Endodermal cell (in vitro differentiated cells): ENCODE data around the gene ZNF334. TPM values are rescaled to one million over a fixed set of nuclear protein-coding genes. Genes with fewer than 3 reads are reported as not detected.

Source experiments
- DNase-seq: peaks from one replicate; pipeline ENCODE4 v3.0.0-alpha.2; 2017
- H3K27ac ChIP-seq: 2 replicates; pipeline ENCODE4 v1.5.1; 2013; ENCODE audit warnings: mild to moderate bottlenecking, low read depth, low read length, moderate library complexity
- H3K27me3 ChIP-seq: 2 replicates; pipeline ENCODE4 v1.6.1; 2013; ENCODE audit warnings: mild to moderate bottlenecking, low read length, moderate library complexity; ENCODE audit not compliant: insufficient read depth, control insufficient read depth, poor library complexity, severe bottlenecking
- H3K36me3 ChIP-seq: 2 replicates; pipeline ENCODE4 v1.7.0; 2013; ENCODE audit warnings: mild to moderate bottlenecking, low read length, moderate library complexity; ENCODE audit not compliant: control insufficient read depth, insufficient read depth
- H3K4me1 ChIP-seq: one replicate; pipeline ENCODE4 v1.7.0; 2013; ENCODE audit warnings: low read length; ENCODE audit not compliant: control insufficient read depth, insufficient read depth
- H3K4me3 ChIP-seq: 2 replicates; pipeline ENCODE4 v1.5.1; 2013; ENCODE audit warnings: mild to moderate bottlenecking, low read length, moderate library complexity
- H3K9ac ChIP-seq: 2 replicates; pipeline ENCODE4 v1.6.1; 2013; ENCODE audit warnings: mild to moderate bottlenecking, low read length, moderate library complexity; ENCODE audit not compliant: poor library complexity, severe bottlenecking; ENCODE audit errors: extremely low read depth
- H3K9me3 ChIP-seq: 2 replicates; pipeline ENCODE4 v1.6.1; 2013; ENCODE audit warnings: mild to moderate bottlenecking, low read length, moderate library complexity; ENCODE audit not compliant: control insufficient read depth
- H3K27ac Mint-ChIP-seq: 2 replicates; pipeline ENCODE4 v1.8.0; 2020; ENCODE audit warnings: mixed read lengths
- H3K27me3 Mint-ChIP-seq: 2 replicates; pipeline ENCODE4 v1.8.0; 2021; ENCODE audit warnings: mild to moderate bottlenecking, mixed read lengths; ENCODE audit not compliant: insufficient read depth
- H3K36me3 Mint-ChIP-seq: 2 replicates; pipeline ENCODE4 v1.8.0; 2020; ENCODE audit warnings: low read depth, mixed read lengths
- H3K4me1 Mint-ChIP-seq: 2 replicates; pipeline ENCODE4 v1.8.0; 2020; ENCODE audit warnings: mixed read lengths
- H3K4me3 Mint-ChIP-seq: 2 replicates; pipeline ENCODE4 v1.8.0; 2020; ENCODE audit warnings: mild to moderate bottlenecking, moderate library complexity, mixed read lengths
- H3K9me3 Mint-ChIP-seq: 2 replicates; pipeline ENCODE4 v1.8.0; 2020; ENCODE audit warnings: mild to moderate bottlenecking, mixed read lengths
- CTCF ChIP-seq: fragments of 200-600 bp; sonication (generic); conservative IDR thresholded peaks from 2 replicates; pipeline ENCODE4 v1.5.0; 2021; ENCODE audit warnings: antibody characterized with exemption, mild to moderate bottlenecking
- WGBS, 2 experiments: methylation state at CpG; one replicate each; pipeline versions ENCODE4 v1.1.5 to v1.1.7; 2013; ENCODE audit warnings: missing lambda C conversion rate in 2 of 2, mixed read lengths in 1 of 2; ENCODE audit not compliant: insufficient coverage in 1 of 2, insufficient read length in 1 of 2; 5-methylcytosine and 5-hydroxymethylcytosine counted together
- total RNA-seq, 2 donors: library from RNA; stranded (reverse); fragmentation: NEBNext Ultra II Directional in 1 of 2; extraction: Animal tissue kit (Norgen Biotek cat#: 25700) in 1 of 2; gene quantifications; 2 replicates in 1 of 2; 3 replicates in 1 of 2; pipeline ENCODE4 v1.2.1, GENCODE V29; 2021

Gene ZNF334
- total RNA-seq, 2 donors from 2014 or later: 21.1 to 31.7 TPM

GRCh38 chr20:46487628-46488027, 25.7 kb downstream of the ZNF334 start:
- no peaks in the 10 kb centered on the region for H3K9me3 ChIP-seq
- no peaks in the 10 kb centered on the region for H3K27me3 ChIP-seq
- Mint-ChIP-seq H3K9me3 (no peaks in the 10 kb centered on the region), H3K4me3 (no peak overlapping the region), H3K36me3 (peaks cover 6% of the 10 kb centered on the region), H3K27ac (no peak overlapping the region), H3K27me3 (no peaks in the 10 kb centered on the region), H3K4me1 (peaks cover 2% of the 10 kb centered on the region)
- no peaks in the 10 kb centered on the region for H3K36me3 ChIP-seq
- no peak overlapping the region for H3K9ac ChIP-seq
- DNase-seq: no peak
- H3K27ac ChIP-seq: no peak overlapping the region
- H3K4me3 ChIP-seq: no peak overlapping the region
- 77% methylated on average over 2 of the region's 2 CpGs; no CpG with 5 or more reads in 1 of the 2 experiments for WGBS, 2 experiments
- no peaks in the 10 kb centered on the region for H3K4me1 ChIP-seq
- no peak for TF ChIP-seq CTCF

GRCh38 chr20:46485431-46485830, 27.9 kb downstream of the ZNF334 start:
- no peaks in the 10 kb centered on the region for H3K36me3 ChIP-seq
- no peak overlapping the region for H3K4me3 ChIP-seq
- DNase-seq: no peak
- no peaks in the 10 kb centered on the region for H3K4me1 ChIP-seq
- H3K27me3 ChIP-seq: no peaks in the 10 kb centered on the region
- Mint-ChIP-seq H3K4me3 (no peak overlapping the region), H3K4me1 (peaks cover 2% of the 10 kb centered on the region), H3K9me3 (peaks cover 2% of the 10 kb centered on the region), H3K27me3 (no peaks in the 10 kb centered on the region), H3K27ac (no peak overlapping the region), H3K36me3 (no peaks in the 10 kb centered on the region)
- 29 to 61% methylated on average over 1 to 4 of the region's 4 CpGs for WGBS, 2 experiments
- TF ChIP-seq CTCF: no peak
- no peak overlapping the region for H3K9ac ChIP-seq
- no peaks in the 10 kb centered on the region for H3K9me3 ChIP-seq
- H3K27ac ChIP-seq: no peak overlapping the region

- no peak for DNase-seq
- Histone ChIP-seq H3K9me3 (no peaks in the 10 kb centered on the region), H3K4me3 (no peak overlapping the region), H3K4me1 (no peaks in the 10 kb centered on the region), H3K27me3 (no peaks in the 10 kb centered on the region), H3K9ac (no peak overlapping the region), H3K36me3 (no peaks in the 10 kb centered on the region), H3K27ac (no peak overlapping the region)
- H3K27me3 Mint-ChIP-seq: no peaks in the 10 kb centered on the region
- H3K4me1 Mint-ChIP-seq: peaks cover 2% of the 10 kb centered on the region
- H3K27ac Mint-ChIP-seq: no peak overlapping the region
- 79 to 100% methylated on average over 1 to 3 of the region's 3 CpGs for WGBS, 2 experiments
- no peak for TF ChIP-seq CTCF
- no peaks in the 10 kb centered on the region for H3K36me3 Mint-ChIP-seq
- H3K9me3 Mint-ChIP-seq: peaks cover 4% of the 10 kb centered on the region
- H3K4me3 Mint-ChIP-seq: no peak overlapping the region
Measured at GRCh38 chr20:46484954-46485353, 28.4 kb downstream of the ZNF334 start.
